Naive B cell (primary cell): ENCODE data around the gene FAM221A. TPM values are rescaled to one million over a fixed set of nuclear protein-coding genes. Genes with fewer than 3 reads are reported as not detected.
"Not testable (repeated sequence)": the region's sequence is repeated elsewhere in the genome, so short reads cannot be mapped to it uniquely, and the experiment has no call there.

Experiments
- ATAC-seq, 2 donors: fragments of 150-1000 bp; cut with Tn5 transposase; 2 replicates each; pipeline ENCODE4 v1.10.0; 2021; ENCODE audit warnings: low read depth in 2 of 2, mild to moderate bottlenecking in 2 of 2, moderate library complexity in 2 of 2
- DNase-seq: peaks from one replicate; pipeline ENCODE4 v3.0.0; 2022
- H3K27ac Mint-ChIP-seq, 6 donors: one replicate each; pipeline ENCODE4 v1.8.0; 2020 to 2022; ENCODE audit warnings: mild to moderate bottlenecking in 6 of 6, mixed read lengths in 6 of 6, moderate library complexity in 5 of 6, inconsistent platforms in 2 of 6
- H3K27me3 Mint-ChIP-seq, 3 donors: one replicate each; pipeline ENCODE4 v1.8.0; 2021 to 2022; ENCODE audit warnings: mixed read lengths in 3 of 3, mild to moderate bottlenecking in 1 of 3
- H3K36me3 Mint-ChIP-seq, 2 donors: one replicate each; pipeline ENCODE4 v1.8.0; 2020 to 2022; ENCODE audit warnings: mixed read lengths in 2 of 2, inconsistent platforms in 1 of 2, mild to moderate bottlenecking in 1 of 2
- H3K4me1 Mint-ChIP-seq, 3 donors: one replicate each; pipeline ENCODE4 v1.8.0; 2020 to 2022; ENCODE audit warnings: mixed read lengths in 3 of 3, inconsistent platforms in 1 of 3, mild to moderate bottlenecking in 1 of 3, moderate library complexity in 1 of 3
- H3K4me3 Mint-ChIP-seq, 8 donors: one replicate each; pipeline ENCODE4 v1.8.0; 2020 to 2022; ENCODE audit warnings: mild to moderate bottlenecking in 8 of 8, mixed read lengths in 8 of 8, moderate library complexity in 8 of 8, inconsistent platforms in 2 of 8
- H3K9me3 Mint-ChIP-seq, 7 donors: one replicate each; pipeline ENCODE4 v1.8.0; 2020 to 2022; ENCODE audit warnings: mixed read lengths in 7 of 7, mild to moderate bottlenecking in 5 of 7, inconsistent platforms in 2 of 7, moderate library complexity in 1 of 7
- polyA plus RNA-seq, 6 donors: library from polyadenylated mRNA; unstranded; fragments of 300-500 nt; fragmentation: Illumina TruSeq; gene quantifications; one replicate each; pipeline ENCODE4 v1.2.3, GENCODE V29; 2021; ENCODE audit warnings: low read depth in 6 of 6

The FAM221A gene
- polyA plus RNA-seq, 6 donors from 2014 or later, result 2.1 to 4.8 (median 3.3) TPM

GRCh38 chr7:23712368-23713284, 32.6 kb downstream of the FAM221A start:
- Mint-ChIP-seq H3K9me3 (no peaks in the 10 kb centered on the region), H3K36me3 (no peaks in the 10 kb centered on the region), H3K27ac (no peak overlapping the region), H3K4me3 (no peak overlapping the region), H3K27me3 (no peaks in the 10 kb centered on the region), H3K4me1 (no peaks in the 10 kb centered on the region)
- peak; percentile 40 for DNase-seq
- ATAC-seq, result peak in 1 of 2 donors; percentile 44

GRCh38 chr7:23713285-23714149, 33.5 kb downstream of the FAM221A start:
- no peaks in the 10 kb centered on the region for H3K36me3 Mint-ChIP-seq
- H3K4me1 Mint-ChIP-seq, result no peaks in the 10 kb centered on the region
- no peak overlapping the region for H3K4me3 Mint-ChIP-seq
- no peaks in the 10 kb centered on the region for H3K9me3 Mint-ChIP-seq
- ATAC-seq (no peak), DNase-seq (no peak)
- H3K27me3 Mint-ChIP-seq, result no peaks in the 10 kb centered on the region
- H3K27ac Mint-ChIP-seq, result no peak overlapping the region

DNA sequence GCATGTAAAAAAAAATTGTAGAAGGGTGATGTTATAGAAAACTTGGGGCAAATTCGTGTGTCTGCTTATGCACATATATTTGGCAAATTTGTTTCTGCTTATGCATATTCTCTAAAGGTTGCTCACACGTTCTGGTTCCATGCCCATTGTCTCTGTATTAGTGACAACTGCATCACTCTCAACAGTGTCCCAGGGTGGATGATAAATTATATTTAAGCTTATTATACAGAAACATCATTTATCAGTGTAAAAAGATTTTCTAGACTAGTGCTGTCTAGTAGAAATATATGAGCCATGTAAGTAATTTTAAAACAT, 34.1 kb downstream of the FAM221A start:
- Mint-ChIP-seq H3K36me3 (no peaks in the 10 kb centered on the region), H3K9me3 (no peaks in the 10 kb centered on the region), H3K27me3 (no peaks in the 10 kb centered on the region), H3K4me3 (no peak overlapping the region), H3K4me1 (no peaks in the 10 kb centered on the region), H3K27ac (no peak overlapping the region)
- DNase-seq (no peak), ATAC-seq (no peak)

- H3K36me3 Mint-ChIP-seq, result no peaks in the 10 kb centered on the region
- no peak overlapping the region for H3K27ac Mint-ChIP-seq
- DNase-seq (no peak), ATAC-seq (no peak)
- H3K9me3 Mint-ChIP-seq, result no peaks in the 10 kb centered on the region
- no peaks in the 10 kb centered on the region for H3K4me1 Mint-ChIP-seq
- H3K27me3 Mint-ChIP-seq, result no peaks in the 10 kb centered on the region
- H3K4me3 Mint-ChIP-seq, result no peak overlapping the region
These were observed 34.6 kb downstream of the FAM221A start for GRCh38 chr7:23714579-23714978.

DNA sequence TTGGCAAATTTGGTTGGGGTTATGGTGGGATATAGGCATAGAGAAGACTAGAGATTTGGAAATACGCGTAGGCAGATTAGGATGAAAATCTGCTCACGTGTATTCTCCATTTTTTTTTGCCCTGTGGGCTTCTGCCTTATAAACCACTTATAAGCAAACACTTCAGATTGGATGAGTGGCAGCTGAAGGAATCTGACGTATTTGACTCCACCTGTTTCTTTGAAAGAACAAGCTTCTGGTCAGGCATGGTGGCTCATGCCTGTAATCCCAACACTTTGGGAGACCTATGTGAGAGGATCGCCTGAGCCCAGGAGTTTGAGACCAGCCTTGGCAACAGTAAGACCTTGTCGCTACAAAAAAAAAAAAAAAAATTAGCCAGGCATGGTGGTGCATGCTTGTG, 35.1 kb downstream of the FAM221A start:
- no peaks in the 10 kb centered on the region for H3K27me3 Mint-ChIP-seq
- H3K27ac Mint-ChIP-seq, result no peak overlapping the region
- H3K9me3 Mint-ChIP-seq, result no peaks in the 10 kb centered on the region
- no peak overlapping the region for H3K4me3 Mint-ChIP-seq
- no peaks in the 10 kb centered on the region for H3K36me3 Mint-ChIP-seq
- ATAC-seq (no peak), DNase-seq (no peak)
- H3K4me1 Mint-ChIP-seq, result no peaks in the 10 kb centered on the region

- ATAC-seq (no peak), DNase-seq (no peak)
- H3K36me3 Mint-ChIP-seq, result no peaks in the 10 kb centered on the region
- H3K27me3 Mint-ChIP-seq, result no peaks in the 10 kb centered on the region
- no peaks in the 10 kb centered on the region for H3K9me3 Mint-ChIP-seq
- no peak overlapping the region for H3K27ac Mint-ChIP-seq
- no peaks in the 10 kb centered on the region for H3K4me1 Mint-ChIP-seq
- H3K4me3 Mint-ChIP-seq, result no peak overlapping the region
These were observed 37.8 kb downstream of the FAM221A start for GRCh38 chr7:23717788-23718187.

GRCh38 chr7:23721456-23721855, 41.5 kb downstream of the FAM221A start:
- no peaks in the 10 kb centered on the region for H3K27me3 Mint-ChIP-seq
- no peaks in the 10 kb centered on the region for H3K9me3 Mint-ChIP-seq
- DNase-seq, result no peak
- no peak for ATAC-seq
- no peaks in the 10 kb centered on the region for H3K36me3 Mint-ChIP-seq
- no peak overlapping the region for H3K4me3 Mint-ChIP-seq
- no peak overlapping the region for H3K27ac Mint-ChIP-seq
- H3K4me1 Mint-ChIP-seq, result no peaks in the 10 kb centered on the region

- ATAC-seq, H3K4me3 Mint-ChIP-seq, H3K27me3 Mint-ChIP-seq, H3K4me1 Mint-ChIP-seq, H3K36me3 Mint-ChIP-seq, DNase-seq, H3K9me3 Mint-ChIP-seq, H3K27ac Mint-ChIP-seq: not testable (repeated sequence)
These were observed 42.7 kb downstream of the FAM221A start for GRCh38 chr7:23722587-23723216.

DNA sequence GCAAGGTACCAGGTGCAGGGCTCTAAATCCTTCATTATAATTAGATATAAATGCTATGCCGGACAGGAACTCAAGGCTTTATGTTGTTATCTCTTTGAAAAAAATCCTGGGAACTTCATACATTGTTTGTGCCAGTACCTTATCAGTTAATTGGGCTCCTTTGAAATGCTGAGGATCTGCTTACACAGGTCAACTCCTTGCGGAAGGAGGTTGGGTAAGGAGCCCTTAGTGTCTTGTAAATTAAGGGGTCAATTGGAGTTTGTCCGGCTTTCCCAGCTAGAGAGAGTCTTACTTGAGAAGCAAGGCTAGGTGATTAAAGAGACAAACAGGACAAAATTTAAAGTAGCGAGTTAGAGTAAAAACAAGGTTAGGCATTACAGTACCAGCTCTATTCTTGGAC, 44.1 kb downstream of the FAM221A start:
- H3K27ac Mint-ChIP-seq, H3K27me3 Mint-ChIP-seq, H3K9me3 Mint-ChIP-seq, H3K4me3 Mint-ChIP-seq, H3K4me1 Mint-ChIP-seq, H3K36me3 Mint-ChIP-seq, ATAC-seq, DNase-seq: not testable (repeated sequence)

GRCh38 chr7:23742051-23742450, 62.1 kb downstream of the FAM221A start:
- H3K4me1 Mint-ChIP-seq, result no peaks in the 10 kb centered on the region
- no peak overlapping the region for H3K27ac Mint-ChIP-seq

DNA sequence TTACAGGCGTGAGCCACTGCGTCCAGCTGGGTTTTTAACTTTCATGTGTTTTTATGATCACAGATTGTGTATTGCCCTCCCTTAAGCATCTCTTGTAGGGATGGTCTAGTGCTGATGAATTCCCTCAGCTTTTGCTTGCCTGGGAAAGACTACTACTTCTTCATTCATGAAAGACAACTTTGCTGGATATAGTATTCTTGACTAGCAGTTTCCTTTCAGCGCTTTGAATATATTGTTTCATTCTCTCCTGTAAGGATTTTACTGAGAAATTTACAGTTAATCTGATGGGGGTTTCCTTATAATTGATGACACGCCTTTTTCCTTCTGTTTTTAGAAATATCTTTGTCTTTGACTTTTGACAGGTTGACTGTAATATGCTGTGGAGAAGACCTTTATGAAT, 63.2 kb downstream of the FAM221A start:
- Mint-ChIP-seq H3K4me3 (no peak overlapping the region), H3K27ac (no peak overlapping the region), H3K27me3 (peaks cover 0 to 9% (median 0%) of the 10 kb centered on the region in 3 donors), H3K9me3 (peaks cover 21 to 58% (median 38%) of the 10 kb centered on the region in 7 donors), H3K36me3 (peaks cover 22 to 31% of the 10 kb centered on the region in 2 donors), H3K4me1 (no peaks in the 10 kb centered on the region)
- DNase-seq (no peak), ATAC-seq (no peak)

More at GRCh38 chr7:23742051-23742450, 62.1 kb downstream of the FAM221A start:
- Mint-ChIP-seq H3K27me3 (peaks cover 0 to 9% (median 0%) of the 10 kb centered on the region in 3 donors), H3K36me3 (peaks cover 15 to 31% of the 10 kb centered on the region in 2 donors), H3K9me3 (peaks cover 21 to 51% (median 36%) of the 10 kb centered on the region in 7 donors), H3K4me3 (no peak overlapping the region)
- ATAC-seq (no peak), DNase-seq (no peak)

DNA sequence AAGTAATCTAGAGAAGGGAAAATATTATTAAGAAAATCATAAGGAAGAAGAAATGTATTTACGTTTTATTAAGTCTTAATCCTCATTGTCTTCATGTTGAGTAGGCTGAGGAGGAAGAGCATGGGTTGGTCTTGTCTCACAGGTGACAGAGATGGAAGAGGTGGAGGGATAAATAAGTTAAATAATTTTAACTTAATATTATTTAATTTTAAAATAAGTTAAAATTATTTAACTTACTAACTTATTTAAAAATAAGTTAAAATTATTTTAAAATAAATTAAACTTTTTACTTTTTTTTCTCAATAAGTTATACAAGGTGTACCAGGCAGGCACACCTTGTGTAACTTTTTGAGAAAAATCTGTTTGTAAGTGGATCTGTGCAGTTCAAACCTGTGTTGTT, 66.6 kb downstream of the FAM221A start:
- DNase-seq (no peak), ATAC-seq (no peak)
- peaks cover 19 to 61% (median 38%) of the 10 kb centered on the region in 7 donors for H3K9me3 Mint-ChIP-seq
- no peak overlapping the region for H3K4me3 Mint-ChIP-seq
- H3K27ac Mint-ChIP-seq, result no peak overlapping the region
- H3K4me1 Mint-ChIP-seq, result no peaks in the 10 kb centered on the region
- peaks cover 24 to 31% of the 10 kb centered on the region in 2 donors for H3K36me3 Mint-ChIP-seq
- peaks cover 0 to 9% (median 0%) of the 10 kb centered on the region in 3 donors for H3K27me3 Mint-ChIP-seq

GRCh38 chr7:23751852-23752251, 71.9 kb downstream of the FAM221A start:
- no peaks in the 10 kb centered on the region for H3K27me3 Mint-ChIP-seq
- ATAC-seq, result no peak
- peaks cover 0 to 15% of the 10 kb centered on the region in 2 donors for H3K36me3 Mint-ChIP-seq
- peaks cover 0 to 19% (median 7%) of the 10 kb centered on the region in 7 donors for H3K9me3 Mint-ChIP-seq
- H3K4me1 Mint-ChIP-seq, result no peaks in the 10 kb centered on the region
- no peak overlapping the region for H3K4me3 Mint-ChIP-seq
- H3K27ac Mint-ChIP-seq, result no peak overlapping the region
- no peak for DNase-seq
